ENCODE data around the gene AURKAIP1. TPM values are rescaled to one million over a fixed set of nuclear protein-coding genes. Genes with fewer than 3 reads are reported as not detected.

Gene AURKAIP1
- total and polyA plus RNA-seq, 2 of the 13 experiments (the other 11 are each of a cell fraction or from before 2014, with no cell fraction given): 69.5 to 175 TPM

- TF ChIP-seq E2F2 (CRISPR knock-in tag; IDR thresholded peaks at IDR 0.05; ENCODE audit: borderline replicate concordance) (no peak), JUN (CRISPR knock-in tag; IDR thresholded peaks at IDR 0.05) (no peak), PAXIP1 (CRISPR knock-in tag; conservative IDR thresholded peaks at IDR 0.05) (no peak), HIC2 (CRISPR knock-in tag; IDR thresholded peaks at IDR 0.05; ENCODE audit: low read depth) (peak; percentile 27; the same call in 1 of the 2 replicates), AGO2 (optimal IDR thresholded peaks at IDR 0.05; ENCODE audit: low read depth, low read length) (peak; percentile 74), ZBTB39 (CRISPR knock-in tag; IDR thresholded peaks at IDR 0.05) (0 out of 2 replicates have a peak, but pooled peaks have one; percentile 35), HNRNPK (IDR thresholded peaks at IDR 0.05; ENCODE audit: low read depth, low read length, poor library complexity, severe bottlenecking) (no peak), NFE2 (CRISPR knock-in tag; IDR thresholded peaks at IDR 0.05) (no peak), ZMYM4 (CRISPR knock-in tag; IDR thresholded peaks at IDR 0.05) (0 out of 2 replicates have a peak, but pooled peaks have one; percentile 12), ZBTB44 (CRISPR knock-in tag; IDR thresholded peaks at IDR 0.05) (no peak), BRCA1 (CRISPR knock-in tag; IDR thresholded peaks at IDR 0.05) (no peak), RBFOX2 (IDR thresholded peaks at IDR 0.05; ENCODE audit: low read depth, low read length) (0 out of 2 replicates have a peak, but pooled peaks have one; percentile 40), ZNF720 (CRISPR knock-in tag; IDR thresholded peaks at IDR 0.05) (no peak), DPF2 (CRISPR knock-in tag; IDR thresholded peaks at IDR 0.05; ENCODE audit: borderline replicate concordance, low read depth) (no peak), ELF3 (CRISPR knock-in tag; IDR thresholded peaks at IDR 0.05) (no peak), ARNTL (CRISPR knock-in tag; IDR thresholded peaks at IDR 0.05) (no peak)
- TF ChIP-seq, protein P1, sequence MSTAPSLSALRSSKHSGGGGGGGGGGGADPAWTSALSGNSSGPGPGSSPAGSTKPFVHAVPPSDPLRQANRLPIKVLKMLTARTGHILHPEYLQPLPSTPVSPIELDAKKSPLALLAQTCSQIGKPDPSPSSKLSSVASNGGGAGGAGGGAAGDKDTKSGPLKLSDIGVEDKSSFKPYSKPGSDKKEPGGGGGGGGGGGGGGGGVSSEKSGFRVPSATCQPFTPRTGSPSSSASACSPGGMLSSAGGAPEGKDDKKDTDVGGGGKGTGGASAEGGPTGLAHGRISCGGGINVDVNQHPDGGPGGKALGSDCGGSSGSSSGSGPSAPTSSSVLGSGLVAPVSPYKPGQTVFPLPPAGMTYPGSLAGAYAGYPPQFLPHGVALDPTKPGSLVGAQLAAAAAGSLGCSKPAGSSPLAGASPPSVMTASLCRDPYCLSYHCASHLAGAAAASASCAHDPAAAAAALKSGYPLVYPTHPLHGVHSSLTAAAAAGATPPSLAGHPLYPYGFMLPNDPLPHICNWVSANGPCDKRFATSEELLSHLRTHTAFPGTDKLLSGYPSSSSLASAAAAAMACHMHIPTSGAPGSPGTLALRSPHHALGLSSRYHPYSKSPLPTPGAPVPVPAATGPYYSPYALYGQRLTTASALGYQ (CRISPR knock-in tag; IDR thresholded peaks at IDR 0.05): no peak
These were observed 31.1 kb downstream of the AURKAIP1 start (continued) for GRCh38 chr1:1343811-1344421.
